SK-N-SH (cell line): ENCODE data around the gene MEIS1. TPM values are rescaled to one million over a fixed set of nuclear protein-coding genes. Genes with fewer than 3 reads are reported as not detected.

Experiments
- CTCF ChIA-PET: fragments of 300-600, 350-600 bp; formaldehyde crosslinking; extraction: SDS; loops from one replicate; lab custom pipeline; 2021; lab: Yijun Ruan, JAX
- POLR2A ChIA-PET: fragments of 350-600 bp; sonication (Branson Sonifier 250); formaldehyde crosslinking; extraction: SDS; loops from one replicate; lab custom pipeline; 2020; ENCODE audit warnings: antibody characterized with exemption, inconsistent platforms; lab: Yijun Ruan, JAX
- DNase-seq: peaks from one replicate; pipeline ENCODE4 v3.0.0; 2012
- H2AFZ ChIP-seq: fragments of 200-600 bp; sonication (generic); 2 replicates; pipeline ENCODE4 v1.8.1; 2016; ENCODE audit warnings: antibody characterized with exemption, mild to moderate bottlenecking, low read depth
- H3F3A ChIP-seq: fragments of 200-600 bp; sonication (generic); replicated peaks from 2 replicates; pipeline ENCODE3; 2016; ENCODE audit warnings: antibody characterized with exemption, mild to moderate bottlenecking; ENCODE audit not compliant: insufficient read depth
- H3K27ac ChIP-seq, 2 experiments: fragments of 200-500 bp in 1 of 2; fragments of 200-600 bp in 1 of 2; sonication (Bioruptor generic) in 1 of 2; sonication (generic), shearing (Covaris generic) in 1 of 2; 2 replicates each; pipeline versions ENCODE4 v1.5.1 to v1.6.1; 2014 to 2016; ENCODE audit warnings: low read depth in 2 of 2, inconsistent platforms in 1 of 2, low read length in 1 of 2, mild to moderate bottlenecking in 1 of 2, mixed read lengths in 1 of 2
- H3K27me3 ChIP-seq: fragments of 200-600 bp; sonication (generic), shearing (Covaris generic); 2 replicates; pipeline ENCODE4 v1.6.1; 2016; ENCODE audit warnings: mixed run types; ENCODE audit not compliant: insufficient read depth
- H3K36me3 ChIP-seq, 2 experiments: fragments of 200-500 bp in 1 of 2; fragments of 200-600 bp in 1 of 2; sonication (Bioruptor generic) in 1 of 2; sonication (generic) in 1 of 2; replicated peaks in 1 of 2; 2 replicates each; pipeline versions ENCODE3 to v1.5.1; 2014 to 2016; ENCODE audit warnings: low read length in 1 of 2, mild to moderate bottlenecking in 1 of 2; ENCODE audit not compliant: insufficient read depth in 2 of 2, control insufficient read depth in 1 of 2
- H3K4me1 ChIP-seq, 2 experiments: fragments of 200-500 bp in 1 of 2; fragments of 200-600 bp in 1 of 2; sonication (Bioruptor generic) in 1 of 2; sonication (generic), shearing (Covaris generic) in 1 of 2; 2 replicates each; pipeline versions ENCODE4 v1.5.1 to v1.6.1; 2014 to 2016; ENCODE audit warnings: low read depth in 1 of 2, low read length in 1 of 2, mixed run types in 1 of 2; ENCODE audit not compliant: insufficient read depth in 2 of 2, control insufficient read depth in 1 of 2
- H3K4me2 ChIP-seq: fragments of 200-600 bp; sonication (generic), shearing (Covaris generic); 2 replicates; pipeline ENCODE4 v1.6.1; 2017; ENCODE audit warnings: mixed run types
- H3K4me3 ChIP-seq, 2 experiments: fragments of 200-500 bp in 1 of 2; fragments of 200-600 bp in 1 of 2; sonication (Bioruptor generic) in 1 of 2; sonication (generic), shearing (Covaris generic) in 1 of 2; 2 replicates each; pipeline versions ENCODE4 v1.5.1 to v1.8.1; 2014 to 2016; ENCODE audit warnings: low read depth in 2 of 2, inconsistent platforms in 1 of 2, low read length in 1 of 2, mild to moderate bottlenecking in 1 of 2, mixed read lengths in 1 of 2, moderate library complexity in 1 of 2
- H3K79me2 ChIP-seq: fragments of 200-600 bp; sonication (generic); 2 replicates; pipeline ENCODE4 v1.8.1; 2017; ENCODE audit warnings: mild to moderate bottlenecking; ENCODE audit not compliant: insufficient read depth
- H3K9ac ChIP-seq: fragments of 200-600 bp; sonication (generic); 2 replicates; pipeline ENCODE4 v1.6.1; 2017; ENCODE audit warnings: mixed run types
- H3K9me2 ChIP-seq: fragments of 200-600 bp; sonication (generic); 2 replicates; pipeline ENCODE4 v1.6.1; 2017; ENCODE audit warnings: mixed run types
- H3K9me3 ChIP-seq: fragments of 200-600 bp; sonication (generic); 2 replicates; pipeline ENCODE4 v1.6.1; 2017; ENCODE audit warnings: mixed run types, mild to moderate bottlenecking, moderate library complexity
- H4K20me1 ChIP-seq: fragments of 200-600 bp; sonication (generic); 2 replicates; pipeline ENCODE4 v1.6.1; 2017; ENCODE audit warnings: mild to moderate bottlenecking, mixed run types; ENCODE audit not compliant: insufficient read depth
- CHD2 ChIP-seq: fragments of 150-350 bp; IDR thresholded peaks from 2 replicates; pipeline ENCODE4 v1.6.1; 2018; ENCODE audit warnings: low read length; ENCODE audit not compliant: partially characterized antibody
- EZH2phosphoT487 ChIP-seq: fragments of 200-600 bp; sonication (generic); IDR thresholded peaks from 2 replicates; pipeline ENCODE4 v1.6.1; 2017; ENCODE audit warnings: low read depth, mixed run types, mild to moderate bottlenecking, antibody characterized with exemption, moderate library complexity, borderline replicate concordance
- GABPA ChIP-seq: IDR thresholded peaks from 2 replicates; pipeline ENCODE4 v1.4.0; 2012; ENCODE audit warnings: low read depth, mild to moderate bottlenecking
- GATA2 ChIP-seq: sonication (generic); formaldehyde crosslinking; IDR thresholded peaks from 2 replicates; pipeline ENCODE4 v1.5.0; 2020; ENCODE audit warnings: mild to moderate bottlenecking, missing genetic modification reagents
- JUND ChIP-seq: IDR thresholded peaks from 2 replicates; pipeline ENCODE4 v1.4.0; 2012
- MXI1 ChIP-seq: IDR thresholded peaks from 2 replicates; pipeline ENCODE4 v1.6.1; 2012; ENCODE audit warnings: mild to moderate bottlenecking, low read depth, low read length, improper control_type of control experiment
- NFIC ChIP-seq: IDR thresholded peaks from 2 replicates; pipeline ENCODE4 v1.4.0; 2012; ENCODE audit warnings: borderline replicate concordance
- NRF1 ChIP-seq: IDR thresholded peaks from 2 replicates; pipeline ENCODE4 v1.6.1; 2012; ENCODE audit warnings: low read depth, mild to moderate bottlenecking, low read length
- POLR2AphosphoS5 ChIP-seq: IDR thresholded peaks from 2 replicates; pipeline ENCODE4 v1.6.1; 2012; ENCODE audit warnings: low read depth, low read length
- YY1 ChIP-seq: IDR thresholded peaks from 2 replicates; pipeline ENCODE4 v1.4.0; 2012; ENCODE audit warnings: low read depth, mild to moderate bottlenecking
- WGBS: methylation state at CpG from one replicate; pipeline ENCODE4 v1.1.6; 2017; ENCODE audit warnings: low lambda C conversion rate; 5-methylcytosine and 5-hydroxymethylcytosine counted together
- polyA plus RNA-seq, 3 experiments: library from polyadenylated mRNA; depleted of rRNA; stranded (reverse); fragments of >200 nt; gene quantifications; 2 replicates each; pipeline ENCODE4 v1.2.3, GENCODE V29; 2012
- TF ChIP-seq, protein P1 (sequence below): IDR thresholded peaks from 2 replicates; pipeline ENCODE4; 2012
- TF ChIP-seq, protein P2 (sequence below): IDR thresholded peaks from 2 replicates; pipeline ENCODE4 v1.4.0; 2012; ENCODE audit warnings: low read depth

MEIS1 gene
- polyA plus RNA-seq, 1 of the 3 experiments (the other 2 are of a cell fraction), result 16.9 TPM

DNA sequence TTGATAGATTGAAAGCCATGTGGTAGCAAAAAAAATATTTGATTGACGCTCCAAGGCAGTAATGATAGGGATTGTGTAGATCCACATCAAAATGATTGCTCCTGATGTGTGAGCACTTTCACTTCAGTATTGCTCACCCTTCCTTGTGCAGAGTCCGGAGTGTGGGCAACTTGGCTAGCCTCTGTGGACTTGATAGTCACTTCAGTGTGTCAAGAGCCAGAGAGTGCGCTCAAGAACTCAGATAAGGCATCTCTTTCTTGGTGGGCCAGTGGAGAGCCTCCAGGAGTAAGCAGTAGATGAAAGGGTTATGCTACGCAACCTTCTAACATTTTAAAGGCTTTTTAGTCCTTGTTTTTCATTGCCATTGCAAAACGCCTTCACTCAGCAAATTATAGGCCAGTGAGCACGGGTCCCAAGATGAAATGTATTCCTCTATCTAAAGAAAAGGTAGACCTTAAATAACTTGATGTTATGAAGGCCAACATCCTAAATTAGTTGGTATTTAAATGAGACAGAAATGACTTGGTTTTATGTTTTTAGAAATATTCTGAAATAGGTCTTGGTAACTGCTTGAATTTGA, 84.4 kb downstream of the MEIS1 start:
- CTCF ChIA-PET, result interaction anchor here (0.6 kb wide), 1 partner anchor 696 kb away, joined by 3 read pairs; no protein-coding TSS in a partner anchor
- POLR2A ChIA-PET, result no interaction called here
- H3K79me2 ChIP-seq, result peaks cover 7% of the 10 kb centered on the region; the same call in 1 of the 2 replicates
- DNase-seq, result no peak
- H4K20me1 ChIP-seq, result no peaks in the 10 kb centered on the region; the same call in 1 of the 2 replicates
- H3K9me2 ChIP-seq, result no peaks in the 10 kb centered on the region
- peaks cover 29 to 47% of the 10 kb centered on the region in 2 experiments for H3K36me3 ChIP-seq
- no peak overlapping the region for H3K27ac ChIP-seq
- no peak overlapping the region for H3K9ac ChIP-seq
- H3K4me3 ChIP-seq, result no peak overlapping the region
- 88% methylated on average over 6 of the region's 6 CpGs for WGBS
- no peak overlapping the region for H2AFZ ChIP-seq
- peaks cover 0 to 9% of the 10 kb centered on the region in 2 experiments; a peak in 1 of 4 replicates for H3K4me1 ChIP-seq
- no peak for TF ChIP-seq YY1
- TF ChIP-seq MXI1, result no peak
- TF ChIP-seq NFIC, result no peak
- no peak for TF ChIP-seq NRF1
- TF ChIP-seq, protein P1, sequence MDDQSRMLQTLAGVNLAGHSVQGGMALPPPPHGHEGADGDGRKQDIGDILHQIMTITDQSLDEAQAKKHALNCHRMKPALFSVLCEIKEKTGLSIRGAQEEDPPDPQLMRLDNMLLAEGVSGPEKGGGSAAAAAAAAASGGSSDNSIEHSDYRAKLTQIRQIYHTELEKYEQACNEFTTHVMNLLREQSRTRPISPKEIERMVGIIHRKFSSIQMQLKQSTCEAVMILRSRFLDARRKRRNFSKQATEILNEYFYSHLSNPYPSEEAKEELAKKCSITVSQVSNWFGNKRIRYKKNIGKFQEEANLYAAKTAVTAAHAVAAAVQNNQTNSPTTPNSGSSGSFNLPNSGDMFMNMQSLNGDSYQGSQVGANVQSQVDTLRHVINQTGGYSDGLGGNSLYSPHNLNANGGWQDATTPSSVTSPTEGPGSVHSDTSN, result no peak
- no peak for TF ChIP-seq CHD2
- TF ChIP-seq, protein P2, sequence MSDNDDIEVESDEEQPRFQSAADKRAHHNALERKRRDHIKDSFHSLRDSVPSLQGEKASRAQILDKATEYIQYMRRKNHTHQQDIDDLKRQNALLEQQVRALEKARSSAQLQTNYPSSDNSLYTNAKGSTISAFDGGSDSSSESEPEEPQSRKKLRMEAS, result no peak
- no peak for TF ChIP-seq GATA2
- H3K27me3 ChIP-seq, result no peaks in the 10 kb centered on the region
- H3F3A ChIP-seq, result peaks cover 5% of the 10 kb centered on the region
- no peak overlapping the region for H3K4me2 ChIP-seq
- H3K9me3 ChIP-seq, result no peaks in the 10 kb centered on the region

DNA sequence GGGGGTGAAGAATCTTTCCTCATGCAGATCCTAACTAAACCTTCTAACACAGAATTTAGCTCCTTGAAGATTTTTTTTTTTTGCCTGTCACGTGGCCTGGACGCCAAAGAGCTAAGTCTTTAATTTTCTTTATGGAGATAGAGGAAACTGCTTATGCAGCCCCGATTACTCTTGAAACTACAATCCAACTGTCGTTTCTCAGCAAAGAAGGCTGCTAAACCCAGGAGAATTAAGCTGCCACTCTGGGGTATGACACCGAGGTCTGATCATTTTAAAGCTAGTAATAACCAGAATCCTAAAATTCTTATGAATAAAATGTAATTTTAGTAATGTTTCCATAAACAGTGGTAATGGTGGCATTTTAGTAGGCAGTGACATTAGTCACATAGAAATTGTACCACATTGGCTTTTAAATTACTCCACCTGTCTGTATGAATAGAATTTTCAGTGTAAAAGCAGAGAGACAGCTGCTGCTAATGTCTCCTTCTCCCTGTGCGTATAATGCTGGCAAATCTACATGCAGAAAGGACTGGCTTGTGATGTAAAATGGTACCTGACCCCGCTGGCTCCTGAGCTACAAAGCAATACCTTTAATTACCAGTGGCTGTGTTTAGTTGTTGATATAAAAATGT, 86.5 kb downstream of the MEIS1 start:
- no peak for DNase-seq
- Histone ChIP-seq H3K27me3 (no peaks in the 10 kb centered on the region), H3K9me3 (no peaks in the 10 kb centered on the region), H4K20me1 (no peaks in the 10 kb centered on the region; the same call in 1 of the 2 replicates), H3K79me2 (peaks cover 7% of the 10 kb centered on the region; the same call in 1 of the 2 replicates), H3K9me2 (no peaks in the 10 kb centered on the region), H3K36me3 (peaks cover 20 to 46% of the 10 kb centered on the region in 2 experiments), H3F3A (no peaks in the 10 kb centered on the region), H3K4me2 (no peak overlapping the region), H2AFZ (no peak overlapping the region), H3K9ac (no peak overlapping the region), H3K27ac (no peak overlapping the region; a peak in 1 of 4 replicates), H3K4me1 (peaks cover 0 to 19% of the 10 kb centered on the region in 2 experiments; a peak in 2 of 4 replicates), H3K4me3 (no peak overlapping the region)
- ChIA-PET CTCF (interaction anchor here (1.0 to 1.5 kb wide), 2 partner anchors 12 to 94 kb away, joined by 3 to 4 read pairs; no protein-coding TSS in a partner anchor), POLR2A (no interaction called here)
- 93% methylated on average over 7 of the region's 7 CpGs for WGBS
- TF ChIP-seq POLR2AphosphoS5, result no peak
- TF ChIP-seq EZH2phosphoT487, result no peak
- TF ChIP-seq MXI1, result no peak
- TF ChIP-seq GABPA, result no peak
- no peak for TF ChIP-seq JUND
